ENCODE results near the gene PTCSC3.

Gene PTCSC3

DNA sequence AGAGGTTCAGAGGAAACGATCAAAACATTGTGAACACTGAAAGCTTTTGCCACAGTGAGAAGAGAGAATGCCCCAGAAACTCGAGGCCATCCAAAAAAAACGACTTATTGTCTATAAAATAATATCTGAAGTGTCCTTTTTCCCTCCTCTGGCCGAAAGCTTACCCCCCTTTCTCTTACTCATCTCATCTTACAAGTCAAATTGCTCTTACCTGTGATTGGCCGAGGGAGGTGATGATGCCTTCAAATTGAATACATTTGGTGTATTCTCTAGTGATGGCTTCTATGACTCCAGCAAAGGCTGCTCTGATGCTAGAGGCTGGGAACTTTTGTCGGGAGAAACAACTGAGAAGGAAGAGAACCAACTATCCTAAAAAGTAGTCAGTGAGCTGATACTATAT, 90.7 kb downstream of the PTCSC3 start:
- no peak for DNase-seq (ENCODE audit: low read depth, low spot score)

Measured in astrocyte of the hippocampus (primary cell).